Measurements from ENCODE around the gene RIC1.

RIC1 gene

GRCh38 chr9:5592904-5593303 is 36.0 kb upstream of the RIC1 start:
- no peak for TF ChIP-seq ZFX (IDR thresholded peaks at IDR 0.05)
- TF ChIP-seq, protein P1, sequence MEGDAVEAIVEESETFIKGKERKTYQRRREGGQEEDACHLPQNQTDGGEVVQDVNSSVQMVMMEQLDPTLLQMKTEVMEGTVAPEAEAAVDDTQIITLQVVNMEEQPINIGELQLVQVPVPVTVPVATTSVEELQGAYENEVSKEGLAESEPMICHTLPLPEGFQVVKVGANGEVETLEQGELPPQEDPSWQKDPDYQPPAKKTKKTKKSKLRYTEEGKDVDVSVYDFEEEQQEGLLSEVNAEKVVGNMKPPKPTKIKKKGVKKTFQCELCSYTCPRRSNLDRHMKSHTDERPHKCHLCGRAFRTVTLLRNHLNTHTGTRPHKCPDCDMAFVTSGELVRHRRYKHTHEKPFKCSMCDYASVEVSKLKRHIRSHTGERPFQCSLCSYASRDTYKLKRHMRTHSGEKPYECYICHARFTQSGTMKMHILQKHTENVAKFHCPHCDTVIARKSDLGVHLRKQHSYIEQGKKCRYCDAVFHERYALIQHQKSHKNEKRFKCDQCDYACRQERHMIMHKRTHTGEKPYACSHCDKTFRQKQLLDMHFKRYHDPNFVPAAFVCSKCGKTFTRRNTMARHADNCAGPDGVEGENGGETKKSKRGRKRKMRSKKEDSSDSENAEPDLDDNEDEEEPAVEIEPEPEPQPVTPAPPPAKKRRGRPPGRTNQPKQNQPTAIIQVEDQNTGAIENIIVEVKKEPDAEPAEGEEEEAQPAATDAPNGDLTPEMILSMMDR (conservative IDR thresholded peaks at IDR 0.05), result no peak

DNA sequence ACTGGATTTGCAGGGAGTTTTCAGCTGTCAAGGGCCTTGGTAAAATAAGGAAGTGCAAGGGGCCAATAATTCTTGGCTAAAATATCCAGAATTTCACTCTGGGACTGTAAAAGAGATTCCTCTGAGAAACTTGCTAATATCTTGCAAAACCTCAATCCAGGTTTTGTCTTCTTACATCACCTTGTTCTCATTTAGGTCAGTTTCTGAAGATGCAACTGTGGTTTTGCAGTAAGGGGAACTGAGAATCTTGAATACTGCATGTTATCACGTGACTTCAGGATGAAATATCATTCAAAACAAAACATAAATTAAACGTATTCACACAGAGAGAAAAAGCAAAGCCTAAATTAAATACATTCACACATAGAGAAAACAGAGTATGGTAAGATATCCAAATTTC is 35.0 kb upstream of the RIC1 start:
- H3K27ac ChIP-seq, result no peak overlapping the region
- no peak for TF ChIP-seq ZFX (IDR thresholded peaks at IDR 0.05)
- TF ChIP-seq, protein P1 (conservative IDR thresholded peaks at IDR 0.05), result no peak

More at GRCh38 chr9:5592904-5593303, 36.0 kb upstream of the RIC1 start:
- no peak overlapping the region for H3K27ac ChIP-seq

GRCh38 chr9:5596173-5596572 is 32.7 kb upstream of the RIC1 start:
- no peak overlapping the region for H3K27ac ChIP-seq
- no peak for TF ChIP-seq ZFX (IDR thresholded peaks at IDR 0.05)

GRCh38 chr9:5608298-5609225 is 20.3 kb upstream of the RIC1 start:
- H3K27ac ChIP-seq, result no peak overlapping the region
- TF ChIP-seq, protein P1 (conservative IDR thresholded peaks at IDR 0.05), result no peak
- no peak for TF ChIP-seq ZFX (IDR thresholded peaks at IDR 0.05)

DNA sequence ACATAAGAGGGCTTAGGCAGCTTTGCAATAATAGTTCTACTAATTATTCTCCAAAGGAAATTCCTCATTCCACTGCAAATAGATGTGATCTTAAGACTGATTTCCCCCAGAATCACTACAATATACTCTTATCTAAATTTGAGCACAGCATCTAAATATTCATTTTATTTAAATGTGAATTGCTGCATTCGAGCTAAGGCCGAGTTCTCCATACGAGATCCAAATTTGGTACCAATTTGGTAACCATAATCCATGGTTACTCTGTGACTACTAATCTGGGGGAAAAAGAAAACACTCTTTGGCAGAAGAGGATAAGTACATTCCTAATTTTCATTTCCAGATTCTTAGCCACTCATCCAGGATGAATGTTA is 19.7 kb upstream of the RIC1 start:
- H3K27ac ChIP-seq, result no peak overlapping the region
- no peak for TF ChIP-seq ZFX (IDR thresholded peaks at IDR 0.05)
- TF ChIP-seq, protein P1 (conservative IDR thresholded peaks at IDR 0.05), result no peak

DNA sequence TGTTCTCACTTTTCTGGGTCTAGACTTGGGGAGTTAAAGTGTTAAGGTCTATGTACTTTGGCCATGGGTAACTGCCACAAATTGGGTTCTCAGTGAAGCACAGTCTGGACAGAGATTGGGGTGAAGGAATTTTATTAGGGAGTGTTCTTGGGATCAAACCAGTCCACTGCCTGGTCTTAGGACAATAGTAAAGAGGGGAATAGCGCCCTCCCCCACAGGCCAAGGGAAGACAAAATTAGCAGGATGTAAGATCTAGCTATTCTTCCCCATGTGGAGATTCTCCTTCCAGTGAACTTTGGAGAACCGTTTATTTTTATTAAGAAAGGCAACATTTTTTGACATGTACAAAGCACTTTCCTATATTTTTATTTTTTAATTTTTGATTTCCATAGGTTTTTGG is 18.4 kb upstream of the RIC1 start:
- TF ChIP-seq, protein P1 (conservative IDR thresholded peaks at IDR 0.05), result no peak
- no peak for TF ChIP-seq ZFX (IDR thresholded peaks at IDR 0.05)
- no peak overlapping the region for H3K27ac ChIP-seq

DNA sequence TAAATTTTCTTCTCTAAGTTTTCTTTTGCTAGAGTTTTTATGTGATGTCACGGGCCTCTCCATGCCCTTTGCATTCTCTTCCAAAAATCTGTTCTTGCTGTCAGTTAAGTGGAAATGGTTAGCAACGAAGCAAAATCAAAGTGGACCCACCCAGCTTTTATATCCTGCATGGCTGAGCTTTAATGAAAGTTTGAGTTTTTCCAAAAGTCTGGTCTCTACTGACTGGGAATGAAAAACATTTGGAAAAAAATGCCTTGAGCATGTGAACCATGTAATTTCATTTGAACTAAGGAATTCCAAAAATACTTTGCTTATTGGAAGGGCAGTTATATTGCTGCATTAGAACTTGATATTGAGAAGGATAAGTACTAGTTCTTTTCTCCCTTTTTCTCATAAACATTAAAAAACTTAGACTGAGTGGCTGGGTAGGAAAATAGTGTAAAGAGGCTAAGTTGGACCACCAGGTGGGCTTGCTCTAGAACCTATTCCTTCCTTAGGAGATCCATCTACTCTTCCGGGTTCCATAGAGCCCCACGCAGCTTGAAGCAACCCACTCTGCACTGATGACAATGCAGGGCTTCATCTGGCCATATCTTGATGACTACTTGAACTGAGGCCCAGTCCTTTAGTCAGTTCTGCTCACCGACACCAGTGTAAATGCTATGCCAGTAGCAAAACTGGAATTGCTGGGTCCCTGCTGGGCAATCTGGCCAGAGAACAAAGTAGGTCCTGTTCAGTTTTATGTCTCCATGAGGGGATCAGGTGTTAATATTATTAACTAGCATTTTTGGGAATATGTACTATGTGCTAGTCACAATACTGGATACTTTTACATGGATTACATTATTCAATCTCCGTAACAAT is 17.4 kb upstream of the RIC1 start:
- TF ChIP-seq ZFX (IDR thresholded peaks at IDR 0.05), result no peak
- TF ChIP-seq, protein P1 (conservative IDR thresholded peaks at IDR 0.05), result no peak

More for the DNA sequence above, 17.4 kb upstream of the RIC1 start:
- H3K27ac ChIP-seq, result no peak overlapping the region; the same call in 1 of the 2 replicates
